Left colon (tissue), 2 donors: Measurements from ENCODE around the gene LOXL4. TPM values are rescaled to one million over a fixed set of nuclear protein-coding genes. Genes with fewer than 3 reads are reported as not detected.
"Not testable (repeated sequence)": the region's sequence is repeated elsewhere in the genome, so short reads cannot be mapped to it uniquely, and the experiment has no call there.

ENCODE experiments used
- ATAC-seq: fragments of 200-7000 bp; cut with Tn5 transposase; one replicate; pipeline ENCODE4 v1.9.1; 2020; ENCODE audit warnings: mild to moderate bottlenecking, moderate library complexity
- DNase-seq, 2 donors: peaks; one replicate each; pipeline ENCODE4 v3.0.0-alpha.2; 2020
- intact Hi-C, 2 donors: fragments of 100-400 bp; cut with DNase I in 1 of 2; cut with micrococcal nuclease in 1 of 2; formaldehyde crosslinking; loops; one replicate each; pipeline versions ENCODE4 v1.11.2 to v1.14.0; 2022; cut with DNase I, micrococcal nuclease
- total RNA-seq, 2 donors: library from RNA; stranded (reverse); fragmentation: NEBNext Ultra II Directional; extraction: Animal tissue kit (Norgen Biotek cat#: 25700); gene quantifications; one replicate each; pipeline ENCODE4 v1.2.1, GENCODE V29; 2021
- donor health status: DM: no; HTN: no; CAD: no.
- donor health status: DM: yes; HTN: yes; CAD: no.

Gene LOXL4
- total RNA-seq, 2 donors from 2014 or later = 0.34 to 1.6 TPM

- no peak for ATAC-seq
- intact Hi-C loops = no loop called here
- no peak for DNase-seq
Observed at GRCh38 chr10:98254234-98254974, 13.6 kb downstream of the LOXL4 start.

- no peak for ATAC-seq
- intact Hi-C loops = no loop called here
- DNase-seq = no peak
Observed at GRCh38 chr10:98253499-98253898, 14.5 kb downstream of the LOXL4 start.

- no peak for DNase-seq
- intact Hi-C loops = no loop called here
- ATAC-seq = no peak
Observed at GRCh38 chr10:98252464-98252863, 15.5 kb downstream of the LOXL4 start.

GRCh38 chr10:98251399-98251798 is 16.6 kb downstream of the LOXL4 start:
- intact Hi-C loops = no loop called here
- DNase-seq = no peak
- ATAC-seq = peak; percentile 15

- intact Hi-C loops = no loop called here
- DNase-seq (no peak), ATAC-seq (no peak)
Observed at GRCh38 chr10:98249134-98249533, 18.9 kb downstream of the LOXL4 start.

- no peak for ATAC-seq
- no peak for DNase-seq
- intact Hi-C loops = no loop called here
Observed at GRCh38 chr10:98248018-98248417, 20.0 kb downstream of the LOXL4 start.

GRCh38 chr10:98246911-98247805 is 20.8 kb downstream of the LOXL4 start:
- DNase-seq = no peak
- ATAC-seq = no peak
- intact Hi-C loops = no loop called here

- DNase-seq = no peak
- intact Hi-C loops = no loop called here
- no peak for ATAC-seq
Observed at GRCh38 chr10:98244586-98244985, 23.4 kb downstream of the LOXL4 start.

- ATAC-seq (no peak), DNase-seq (no peak)
- intact Hi-C loops = no loop called here
Observed at GRCh38 chr10:98244141-98244540, 23.9 kb downstream of the LOXL4 start.

GRCh38 chr10:98242823-98243222 is 25.2 kb downstream of the LOXL4 start:
- no peak for ATAC-seq
- no peak for DNase-seq
- intact Hi-C loops = no loop called here

GRCh38 chr10:98240524-98240923 is 27.5 kb downstream of the LOXL4 start:
- no peak for ATAC-seq
- no peak for DNase-seq
- intact Hi-C loops = no loop called here

- intact Hi-C loops = no loop called here
- DNase-seq (no peak), ATAC-seq (no peak)
Observed at GRCh38 chr10:98238391-98238790, 29.6 kb downstream of the LOXL4 start.

- intact Hi-C loops = no loop called here
- DNase-seq (no peak), ATAC-seq (no peak)
Observed at GRCh38 chr10:98236862-98237261, 31.1 kb downstream of the LOXL4 start.

GRCh38 chr10:98235846-98236245 is 32.1 kb downstream of the LOXL4 start:
- no peak for DNase-seq
- intact Hi-C loops = no loop called here
- ATAC-seq = no peak

GRCh38 chr10:98231417-98231816 is 36.6 kb downstream of the LOXL4 start:
- DNase-seq (no peak), ATAC-seq (no peak)
- intact Hi-C loops = no loop called here

- intact Hi-C loops, DNase-seq, ATAC-seq: not testable (repeated sequence)
Observed at GRCh38 chr10:98228266-98228665, 39.7 kb downstream of the LOXL4 start.

- DNase-seq, ATAC-seq, intact Hi-C loops: not testable (repeated sequence)
Observed at GRCh38 chr10:98227713-98228112, 40.3 kb downstream of the LOXL4 start.

GRCh38 chr10:98226508-98227144 is 41.4 kb downstream of the LOXL4 start:
- intact Hi-C loops = no loop called here
- ATAC-seq = no peak
- no peak for DNase-seq

- intact Hi-C loops = no loop called here
- DNase-seq (no peak), ATAC-seq (no peak)
Observed at GRCh38 chr10:98224996-98225395, 43.0 kb downstream of the LOXL4 start.

- DNase-seq (no peak), ATAC-seq (no peak)
- intact Hi-C loops = no loop called here
Observed at GRCh38 chr10:98224509-98224908, 43.5 kb downstream of the LOXL4 start.
